HG02763 (cell line): ENCODE data around the gene RLN3.

Experiments
- ATAC-seq: cut with Tn5 transposase; IDR thresholded peaks from one replicate; pipeline ENCODE4 v1.9.1; 2021; ENCODE audit warnings: mild to moderate bottlenecking, moderate library complexity; ENCODE audit not compliant: unreplicated experiment

RLN3 gene

DNA sequence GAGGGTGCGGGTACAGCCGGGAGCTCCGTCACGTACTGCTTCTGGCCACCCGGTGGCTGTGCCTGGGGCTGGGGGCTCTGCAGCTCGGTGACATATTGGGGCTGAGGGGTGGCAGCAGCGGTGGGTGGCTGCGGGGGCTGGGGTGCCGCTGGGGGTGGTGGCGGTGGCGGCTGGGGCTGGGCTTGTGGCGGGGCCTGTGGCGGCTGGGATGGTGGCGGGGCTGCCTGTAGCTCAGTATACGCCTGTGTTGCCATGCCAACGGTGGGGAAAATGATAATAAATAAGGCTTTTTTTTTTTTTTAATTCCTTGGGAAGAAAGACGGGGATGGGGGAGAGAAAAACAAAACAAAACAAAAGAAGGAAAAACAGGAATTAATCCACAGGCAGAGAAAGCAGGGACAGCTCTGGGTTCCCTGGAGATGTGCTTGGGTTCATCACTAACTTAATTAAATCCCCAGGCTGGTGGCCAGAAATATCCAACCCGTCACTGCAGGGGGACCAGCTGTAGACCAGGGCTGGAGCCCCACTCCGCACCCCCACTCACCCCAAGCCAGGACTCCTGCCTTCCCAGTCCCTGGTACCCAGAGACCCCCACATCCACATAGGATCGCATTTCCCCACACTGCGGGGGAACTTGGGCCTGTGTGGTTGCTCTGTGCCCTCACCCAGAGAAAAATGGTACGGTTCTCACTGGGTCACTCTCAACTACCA lies 34.2 kb upstream of the RLN3 start:
- ATAC-seq = no peak

DNA sequence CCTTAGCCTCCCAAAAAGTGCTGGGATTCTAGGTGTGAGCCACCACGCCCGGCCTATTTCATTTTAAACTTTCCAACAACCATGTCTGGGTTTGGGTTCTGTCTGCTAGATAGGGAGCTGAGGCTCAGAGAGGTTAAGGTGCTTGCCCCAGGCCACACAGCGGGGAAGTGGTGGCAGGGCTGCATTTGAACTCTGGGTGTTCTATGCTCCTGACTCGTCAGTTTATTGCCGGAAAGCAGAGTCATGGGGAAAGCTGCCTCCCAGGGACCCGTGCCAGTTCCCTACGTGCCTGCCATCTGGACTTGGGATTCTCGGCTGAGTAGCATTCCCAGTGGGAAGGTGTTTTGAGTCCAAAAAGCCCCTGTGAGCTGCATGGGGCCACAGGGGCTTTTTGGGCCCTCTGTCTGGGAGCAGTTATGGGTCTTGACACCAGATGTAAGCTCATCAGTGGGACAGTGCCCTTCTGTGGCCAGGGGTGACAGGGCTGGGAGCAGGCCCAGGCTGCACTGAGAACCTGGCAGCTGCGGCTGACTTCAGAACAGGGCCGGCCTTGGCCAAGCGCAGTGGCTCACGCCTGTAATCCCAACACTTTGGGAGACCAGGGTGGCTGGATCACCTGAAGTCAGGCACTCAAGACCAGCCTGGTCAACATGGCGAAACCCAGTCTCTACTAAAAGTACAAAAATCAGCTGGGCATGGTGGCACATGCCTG lies 32.8 kb upstream of the RLN3 start:
- no peak for ATAC-seq

DNA sequence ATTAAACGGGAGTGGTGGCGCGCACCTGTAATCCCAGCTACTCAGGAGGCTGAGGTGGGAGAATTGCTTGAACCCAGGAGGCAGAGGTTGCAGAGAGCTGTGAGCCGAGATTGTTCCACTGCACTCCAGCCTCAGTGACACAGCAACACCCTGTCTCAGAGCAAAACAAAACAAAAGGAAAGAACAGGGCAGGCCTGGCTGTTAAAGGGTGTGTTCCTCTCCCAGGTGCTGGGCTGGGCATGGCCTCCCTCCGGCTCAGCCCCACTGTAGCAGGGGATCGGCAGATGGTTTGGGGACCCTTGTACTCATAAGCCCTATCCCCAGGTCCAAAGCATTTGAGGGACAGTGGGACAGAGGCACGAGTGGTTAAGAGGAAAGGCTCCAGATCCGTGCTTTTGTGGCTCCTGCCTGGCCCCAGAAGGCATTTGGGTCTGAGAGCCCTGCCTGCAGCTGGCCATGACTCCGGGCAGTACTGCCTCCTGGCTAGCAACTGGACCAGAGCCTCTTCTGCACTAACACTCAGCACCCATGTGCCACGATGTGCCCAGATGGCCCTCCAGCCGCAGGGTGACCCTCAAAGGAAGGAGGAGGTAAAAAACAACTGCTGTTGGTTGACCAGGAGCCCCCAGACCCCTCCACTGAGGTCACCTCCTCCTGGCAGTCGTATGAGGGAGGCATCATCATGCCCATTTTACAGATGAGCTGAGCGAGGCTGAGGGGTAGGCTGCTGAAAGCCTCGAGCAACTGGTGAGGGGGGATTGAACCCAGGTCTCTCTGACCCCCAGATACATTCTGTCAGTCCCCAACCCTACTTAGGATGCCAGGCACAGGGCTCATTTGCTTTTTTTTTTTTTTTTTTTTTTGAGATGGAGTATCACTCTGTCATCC lies 31.8 kb upstream of the RLN3 start:
- no peak for ATAC-seq

DNA sequence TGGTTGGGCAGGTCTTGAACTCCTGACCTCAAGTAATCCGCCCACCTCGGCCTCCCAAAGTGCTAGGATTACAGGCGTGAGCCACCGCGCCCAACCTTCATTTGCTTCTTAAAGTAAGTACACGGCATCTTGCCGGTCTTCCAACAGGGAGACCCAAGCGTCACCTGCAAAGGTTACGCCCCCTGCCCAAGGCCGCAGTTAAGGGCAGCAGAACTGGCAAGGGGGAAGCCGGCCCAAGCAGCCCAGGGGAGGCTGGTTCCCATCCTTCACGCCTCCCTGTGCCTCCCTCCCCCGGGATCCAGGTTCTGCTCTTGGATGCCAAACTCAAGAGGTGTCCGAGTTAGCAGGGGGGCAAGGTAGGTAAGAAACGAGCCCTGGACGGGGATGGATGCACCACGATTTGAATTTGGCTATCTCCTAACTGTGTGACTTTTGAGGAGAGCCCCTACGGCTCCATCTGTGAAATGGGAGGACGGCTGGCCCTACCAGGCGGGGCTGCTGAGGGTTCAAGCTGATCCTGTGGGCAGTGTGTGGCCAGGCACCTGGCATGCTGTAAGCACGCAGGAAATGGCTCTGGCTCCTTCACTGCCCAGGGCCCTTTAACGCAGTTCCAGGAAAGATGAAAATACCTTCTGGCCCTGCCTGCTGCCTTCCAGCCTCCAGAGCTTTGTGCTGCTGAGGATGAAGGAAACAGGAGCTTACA lies 30.9 kb upstream of the RLN3 start:
- no peak for ATAC-seq

DNA sequence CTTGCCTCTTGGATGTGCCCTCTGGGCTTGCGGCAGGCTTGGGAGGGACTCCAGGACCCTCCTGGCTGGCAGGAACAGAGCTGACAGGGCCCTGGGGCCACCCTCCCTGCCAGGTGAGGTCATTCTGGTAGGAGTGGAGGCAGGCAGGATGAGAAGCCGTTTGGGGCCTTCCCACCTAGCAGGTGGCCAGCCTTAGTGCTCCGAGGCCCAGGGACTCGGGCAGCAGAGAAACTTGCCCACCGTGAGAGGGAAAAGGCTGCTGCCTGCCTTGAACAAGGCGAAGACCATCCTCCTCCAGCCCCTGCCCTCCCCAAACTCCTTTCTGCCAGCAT lies 30.4 kb upstream of the RLN3 start:
- ATAC-seq = no peak

DNA sequence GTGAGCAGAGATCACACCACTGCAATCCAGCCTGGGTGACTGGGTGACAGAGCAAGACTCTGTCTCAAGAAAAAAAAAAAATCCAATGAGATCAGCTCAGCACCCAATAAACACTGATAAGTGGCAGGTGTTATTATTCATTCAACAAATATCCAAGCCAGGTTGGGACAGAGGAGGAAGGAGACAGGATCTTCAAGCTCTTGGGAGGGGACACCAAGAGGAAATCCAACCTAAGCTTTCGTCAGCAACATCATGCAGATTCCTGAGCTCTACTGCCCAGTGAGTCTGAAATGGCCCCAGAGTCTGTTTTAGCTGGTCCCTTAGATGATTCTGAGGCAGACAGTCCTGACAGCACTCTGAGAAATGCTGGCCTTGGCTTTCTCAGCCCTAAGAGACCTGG lies 29.5 kb upstream of the RLN3 start:
- ATAC-seq = no peak

DNA sequence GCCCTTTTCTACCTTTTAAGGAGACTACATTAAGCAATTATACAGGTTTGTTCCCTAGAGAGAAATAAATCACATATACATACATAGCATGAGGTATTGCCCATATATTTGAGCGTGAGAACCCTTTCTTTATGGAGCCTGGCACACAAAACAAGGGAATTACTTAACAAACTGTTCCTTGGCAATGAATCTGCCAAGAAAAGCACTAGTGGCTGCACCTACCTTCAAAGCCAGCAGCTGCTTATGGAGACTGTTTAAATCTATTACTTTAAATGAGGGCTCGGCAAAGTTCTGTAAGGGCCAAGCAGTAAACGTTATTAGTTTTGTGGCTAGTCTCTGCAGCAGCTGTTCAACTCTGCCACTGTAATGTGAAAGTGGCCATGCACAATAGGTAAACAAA lies 28.9 kb upstream of the RLN3 start:
- no peak for ATAC-seq

DNA sequence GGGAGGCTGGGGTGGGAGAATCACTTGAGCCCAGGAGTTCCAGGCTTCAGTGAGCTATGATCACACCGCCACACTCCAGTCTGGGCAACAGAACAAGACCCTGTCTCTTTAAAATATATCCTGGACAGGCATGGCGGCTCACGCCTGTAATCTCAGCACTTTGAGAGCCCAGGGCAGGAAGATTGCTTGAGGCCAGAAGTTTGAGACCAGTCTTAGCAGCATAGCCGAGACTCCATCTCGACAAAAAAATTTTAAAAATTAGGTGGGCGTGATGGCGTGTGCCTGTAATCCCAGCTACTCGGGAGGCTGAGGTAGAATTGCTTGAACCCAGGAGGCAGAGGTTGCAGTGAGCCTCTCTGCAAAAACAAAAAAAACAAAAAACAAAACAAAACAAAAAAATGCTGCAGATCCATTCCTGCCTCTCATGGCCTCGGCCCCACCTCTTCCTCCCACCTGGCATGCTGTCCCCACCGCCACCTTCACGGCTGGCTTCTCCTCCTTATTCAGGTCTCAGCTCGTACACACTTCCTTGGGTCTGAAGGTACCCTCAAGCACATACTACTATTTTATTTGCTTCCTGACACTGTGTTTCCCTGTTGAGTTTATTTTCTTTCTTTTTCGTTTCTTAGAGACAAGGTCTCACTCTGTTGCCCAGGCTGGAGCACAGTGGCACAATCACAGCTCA lies 27.1 kb upstream of the RLN3 start:
- no peak for ATAC-seq

DNA sequence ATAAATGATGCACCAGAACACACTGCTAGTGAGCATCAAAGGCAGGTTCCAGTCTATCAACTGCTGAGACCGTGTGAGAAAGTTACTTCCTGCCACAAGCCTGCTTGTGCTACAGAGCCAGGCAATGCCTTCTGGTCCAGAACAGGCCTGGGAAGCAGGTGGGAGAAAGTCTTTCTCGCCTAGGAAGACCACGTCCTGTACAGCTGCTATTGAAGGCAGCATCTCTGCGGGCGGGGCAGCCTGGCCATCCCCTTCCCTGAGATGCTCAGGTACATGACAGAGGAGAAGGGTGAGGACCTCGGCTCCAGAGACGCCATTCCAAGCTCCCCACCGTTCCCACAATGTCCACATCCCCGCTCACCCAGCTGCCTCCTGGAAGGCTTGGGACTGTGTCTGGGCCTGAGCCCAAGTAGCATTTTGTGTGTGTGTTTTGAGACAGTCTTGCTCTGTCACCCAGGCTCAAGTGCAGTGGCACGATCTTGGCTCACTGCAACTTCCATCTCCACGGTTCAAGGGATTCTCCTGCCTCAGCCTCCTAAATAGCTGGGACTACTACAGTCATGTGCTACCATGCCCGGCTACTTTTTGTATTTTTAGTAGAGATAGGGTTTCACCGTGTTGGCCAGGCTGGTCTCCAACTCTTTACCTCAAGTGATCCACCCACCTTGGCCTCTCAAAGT lies 25.2 kb upstream of the RLN3 start:
- ATAC-seq = no peak

DNA sequence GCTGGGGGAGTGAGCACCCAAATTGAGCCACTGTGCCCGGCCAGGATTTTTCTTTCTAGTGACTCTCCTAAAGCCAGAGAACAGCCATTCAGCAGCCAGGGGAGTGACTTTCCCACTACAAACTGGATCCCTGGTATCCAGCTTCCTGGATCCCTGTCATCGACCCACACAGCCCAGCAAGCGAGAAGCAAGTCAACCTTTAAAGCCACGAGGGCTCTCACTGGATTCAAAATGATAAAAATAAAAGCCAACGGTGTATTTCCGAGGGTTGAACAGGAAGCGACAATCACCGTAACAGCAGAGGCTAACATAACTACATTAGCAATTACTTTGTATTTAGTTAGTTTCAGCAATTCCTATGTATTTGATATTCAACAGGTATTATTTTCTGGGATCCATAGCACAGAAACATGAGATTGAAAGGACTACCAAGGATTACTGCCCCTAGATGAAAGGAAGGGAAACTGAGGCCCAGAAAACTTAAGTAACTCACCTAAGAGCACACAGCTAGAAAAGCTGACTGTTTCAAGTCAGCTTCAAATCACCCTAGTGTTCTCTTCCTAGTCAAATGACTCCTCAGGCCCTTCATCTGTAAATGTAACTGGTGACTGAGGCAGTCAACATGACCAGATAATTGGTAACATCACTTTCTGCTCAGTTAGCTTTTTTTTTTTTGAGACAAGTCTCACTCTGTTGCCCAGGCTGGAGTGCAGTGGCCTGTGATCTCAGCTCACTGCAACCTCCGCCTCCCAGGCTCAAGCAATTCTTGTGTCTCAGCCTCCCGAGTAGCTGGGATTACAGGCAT lies 24.5 kb upstream of the RLN3 start:
- ATAC-seq = no peak

DNA sequence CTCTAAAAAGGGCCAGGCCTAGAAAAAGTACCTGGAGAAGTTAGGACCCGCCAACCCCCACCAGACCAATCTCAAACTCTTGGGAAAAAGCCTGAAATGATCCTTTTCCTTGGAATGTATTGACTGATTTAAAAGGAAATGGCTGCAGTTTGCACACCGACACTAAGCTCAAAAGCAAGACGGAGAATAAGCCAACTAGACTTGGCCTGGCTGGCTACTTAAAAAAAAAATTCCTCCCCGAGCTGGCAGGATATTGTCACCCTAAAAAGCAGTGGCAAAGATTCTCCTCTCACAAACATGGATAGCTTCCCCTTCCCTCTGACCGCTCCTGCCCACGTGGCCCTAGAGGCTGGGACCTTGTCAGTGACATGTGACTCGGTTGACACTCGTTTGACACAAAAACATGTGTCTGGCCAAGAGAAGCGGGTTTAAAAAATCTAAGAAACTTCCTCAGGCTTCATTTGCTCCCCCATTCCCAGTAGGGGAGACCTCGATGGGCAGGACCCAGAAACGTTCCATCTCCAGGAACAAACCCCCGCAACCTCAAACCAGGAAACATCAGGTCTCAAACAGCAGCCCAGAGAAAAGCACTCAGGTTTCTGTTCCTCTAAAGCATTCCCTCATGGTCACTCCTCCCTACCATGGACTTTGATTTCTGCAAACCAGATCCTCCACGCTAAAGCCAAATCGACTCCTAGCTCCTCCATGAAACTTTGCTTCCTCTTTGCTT lies 23.2 kb upstream of the RLN3 start:
- no peak for ATAC-seq

DNA sequence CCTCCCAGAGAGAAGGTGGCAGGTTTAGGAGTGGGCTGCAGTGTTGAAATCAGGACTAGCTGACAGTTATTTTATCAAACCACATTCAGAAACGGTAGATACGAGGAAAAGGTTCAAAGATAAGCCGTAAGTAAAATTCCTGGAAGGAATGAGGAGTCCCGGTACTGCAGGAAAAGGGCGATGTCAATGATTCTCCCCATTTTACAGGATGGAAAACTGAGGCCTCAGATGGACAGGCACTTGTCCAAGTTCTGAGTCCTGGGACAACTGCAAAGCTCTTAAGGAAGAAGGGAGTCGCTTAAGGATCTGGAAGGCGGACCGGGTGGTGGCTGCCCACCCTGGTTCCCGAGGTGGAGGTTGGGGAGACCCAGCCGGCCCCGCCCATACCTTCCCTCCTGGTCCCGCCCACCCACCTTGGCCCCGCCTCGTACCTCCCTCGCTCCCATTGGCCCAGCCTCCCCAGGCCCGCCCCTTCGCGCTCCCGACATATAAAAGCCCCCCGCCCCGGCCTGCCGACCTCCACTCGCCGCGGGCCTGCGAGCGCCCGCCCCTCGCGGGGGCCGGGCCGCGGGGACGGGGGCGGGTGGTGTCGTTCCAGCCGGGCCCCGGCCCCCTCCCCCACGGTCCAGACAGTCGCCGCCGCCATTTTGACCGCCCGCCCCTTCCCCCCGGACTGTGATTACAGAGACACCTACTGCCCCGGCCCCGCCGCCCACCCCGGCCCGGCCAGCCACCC lies 22.4 kb upstream of the RLN3 start:
- peak; percentile 35 for ATAC-seq

DNA sequence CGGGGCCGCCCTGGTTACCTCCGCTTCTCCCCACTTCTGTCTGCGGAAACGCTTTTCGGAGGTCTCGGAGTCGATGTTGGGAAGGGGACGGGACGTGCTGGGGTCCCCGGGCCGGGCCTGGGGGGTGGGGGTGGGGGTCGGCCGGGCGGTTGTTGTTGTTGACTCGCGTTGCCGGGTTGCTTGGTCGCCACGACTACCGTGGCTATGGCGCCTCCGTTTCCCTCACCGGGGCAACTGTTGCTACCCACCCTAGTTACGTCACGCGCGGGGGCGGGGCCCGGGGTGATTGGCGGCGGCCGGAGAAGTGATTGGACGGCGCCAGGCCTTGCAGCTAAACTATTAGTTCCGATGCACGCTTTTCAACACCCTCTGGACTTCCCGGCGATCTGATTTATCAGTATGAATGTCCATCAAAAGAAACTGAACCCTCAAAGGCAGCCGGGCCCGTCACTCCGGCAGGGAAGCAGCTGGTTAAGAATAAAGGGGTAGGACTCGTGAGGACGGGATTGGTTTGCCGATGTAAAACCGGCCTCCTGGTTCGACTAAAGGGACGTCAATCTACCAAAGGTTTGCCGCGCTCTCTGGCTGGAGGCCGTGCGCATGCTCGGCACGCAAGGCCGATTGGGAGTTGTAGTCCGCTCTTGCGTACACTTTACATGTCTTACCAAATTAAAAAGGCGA lies 21.7 kb upstream of the RLN3 start, which contains the start of gene RFX1:
RFX1 (minus strand) TSS at position 236 of the 681 bp plus-strand sequence. CDS start 12,477 bp downstream, outside the sequence.
- ATAC-seq = peak; percentile 72

DNA sequence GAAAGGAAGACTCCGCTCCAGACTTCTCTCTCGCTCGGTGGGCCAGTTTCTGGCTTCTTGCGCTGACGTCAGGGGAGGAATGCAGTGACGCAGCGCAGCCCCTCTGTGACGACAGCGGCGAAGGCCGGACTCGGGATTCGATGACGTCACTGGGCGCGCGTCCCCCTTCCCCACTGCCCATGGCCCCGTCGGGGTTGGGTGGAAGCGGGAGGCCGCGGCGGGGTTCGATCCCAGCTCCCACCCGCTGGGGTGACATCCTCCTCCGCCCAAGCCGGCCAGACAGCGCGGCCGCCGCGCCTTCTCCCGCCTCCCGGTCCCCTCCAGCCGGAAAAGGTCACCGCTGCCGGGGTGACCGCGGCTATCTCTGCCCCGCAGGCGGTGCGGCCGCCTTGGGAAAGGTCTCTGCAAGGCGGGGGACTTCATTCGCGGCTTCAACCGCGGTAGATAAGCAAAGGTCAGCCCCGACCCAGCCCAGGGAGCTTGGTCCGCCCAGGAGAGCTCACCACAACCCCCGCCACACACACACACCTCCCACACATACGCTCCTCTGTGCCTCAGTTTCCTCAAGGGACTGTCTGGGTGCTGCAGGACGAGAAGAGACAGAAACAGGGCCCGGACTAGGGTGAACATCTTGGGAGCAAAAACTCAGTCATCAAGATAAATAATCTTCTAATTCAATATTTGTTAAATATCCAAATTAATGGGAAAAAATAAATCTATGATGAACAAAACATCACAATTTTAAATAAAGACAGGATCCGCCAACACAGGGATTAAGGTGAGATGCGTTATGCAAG lies 21.0 kb upstream of the RLN3 start:
- ATAC-seq = peak; percentile 37

DNA sequence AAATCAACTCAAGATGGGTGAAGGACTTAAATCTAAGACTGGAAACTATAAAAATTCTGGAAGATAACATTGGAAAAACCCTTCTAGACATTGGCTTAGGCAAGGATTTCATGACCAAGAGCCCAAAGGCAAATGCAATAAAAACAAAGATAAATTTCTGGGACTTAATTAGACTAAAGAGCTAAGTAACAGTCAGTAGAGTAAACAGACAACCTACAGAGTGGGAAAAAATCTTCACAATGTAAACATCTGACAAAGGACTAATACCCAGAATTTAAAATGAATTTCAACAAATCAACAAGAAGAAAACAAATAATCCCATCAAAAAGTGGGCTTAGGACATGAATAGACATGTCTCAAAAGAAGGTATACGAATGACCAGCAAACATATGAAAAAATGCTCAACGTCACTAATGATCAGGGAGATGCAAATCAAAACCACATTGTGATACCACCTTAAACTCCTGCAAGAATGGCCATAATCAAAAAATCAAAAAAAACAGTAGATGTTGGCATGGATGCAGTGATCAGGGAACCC lies 15.5 kb upstream of the RLN3 start:
- ATAC-seq = no peak

DNA sequence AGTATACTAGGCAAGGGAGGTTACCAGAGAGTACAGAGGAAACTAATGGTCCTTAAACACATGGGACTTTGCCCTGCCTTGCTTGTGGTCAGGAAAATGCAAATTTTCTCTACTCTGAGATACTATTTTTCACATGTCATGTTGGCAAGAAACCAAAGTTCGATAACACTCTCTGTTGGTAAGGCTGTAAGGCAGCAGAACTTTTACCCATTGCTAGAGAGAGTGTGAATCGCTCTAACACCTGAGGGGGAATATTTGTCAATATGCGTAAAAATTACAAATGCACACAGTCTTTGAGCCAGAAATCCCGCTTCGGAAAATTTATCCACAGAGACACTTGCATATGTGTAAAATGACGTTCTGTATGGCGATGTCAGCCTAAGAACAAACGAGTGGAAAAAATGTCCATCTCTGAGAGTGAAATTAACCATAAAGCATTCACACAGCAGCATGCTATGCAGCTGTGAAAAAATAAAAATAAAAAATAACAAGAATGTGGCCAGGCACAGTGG lies 12.4 kb upstream of the RLN3 start:
- peak; percentile 86 for ATAC-seq
